Ammon's horn (tissue), 1 donor: ENCODE measurements around the gene MCM6.
"Not testable (repeated sequence)": the region's sequence is repeated elsewhere in the genome, so short reads cannot be mapped to it uniquely, and the experiment has no call there.

Experiments used
- DNase-seq: peaks from one replicate; pipeline ENCODE4 v3.0.0-alpha.2; 2016; ENCODE audit warnings: low spot score

The MCM6 gene

GRCh38 chr2:135821190-135821589 lies 55.1 kb downstream of the MCM6 start:
- DNase-seq, result no peak

- DNase-seq, result no peak
These were observed 56.1 kb downstream of the MCM6 start for GRCh38 chr2:135820003-135820618.

GRCh38 chr2:135818937-135819610 lies 57.2 kb downstream of the MCM6 start:
- DNase-seq, result no peak

- DNase-seq, result no peak
These were observed 58.3 kb downstream of the MCM6 start for GRCh38 chr2:135817951-135818350.

GRCh38 chr2:135817466-135817865 lies 58.8 kb downstream of the MCM6 start:
- DNase-seq, result no peak

GRCh38 chr2:135815269-135815668 lies 61.0 kb downstream of the MCM6 start:
- DNase-seq, result no peak

GRCh38 chr2:135812907-135813511 lies 63.2 kb downstream of the MCM6 start:
- no peak for DNase-seq

- DNase-seq, result not testable (repeated sequence)
These were observed 68.4 kb downstream of the MCM6 start for GRCh38 chr2:135807874-135808273.

- no peak for DNase-seq
These were observed 73.0 kb downstream of the MCM6 start for GRCh38 chr2:135803278-135803677.

GRCh38 chr2:135802350-135802749 lies 73.9 kb downstream of the MCM6 start:
- no peak for DNase-seq

GRCh38 chr2:135800513-135801460 lies 75.5 kb downstream of the MCM6 start:
- no peak for DNase-seq

- no peak for DNase-seq
These were observed 76.5 kb downstream of the MCM6 start for GRCh38 chr2:135799738-135800137.

GRCh38 chr2:135798762-135799161 lies 77.5 kb downstream of the MCM6 start:
- no peak for DNase-seq

- DNase-seq, result no peak
These were observed 78.0 kb downstream of the MCM6 start for GRCh38 chr2:135798275-135798705.

GRCh38 chr2:135797497-135798274 lies 78.6 kb downstream of the MCM6 start:
- peak; percentile 75 for DNase-seq

- DNase-seq, result no peak
These were observed 79.6 kb downstream of the MCM6 start for GRCh38 chr2:135796606-135797005.

GRCh38 chr2:135795641-135796040 lies 80.6 kb downstream of the MCM6 start:
- DNase-seq, result not testable (repeated sequence)

GRCh38 chr2:135792401-135793150 lies 83.7 kb downstream of the MCM6 start:
- no peak for DNase-seq

GRCh38 chr2:135791418-135792190 lies 84.6 kb downstream of the MCM6 start:
- no peak for DNase-seq

GRCh38 chr2:135790423-135790822 lies 85.8 kb downstream of the MCM6 start:
- DNase-seq, result no peak
